GM19438 (cell line): Measurements from ENCODE around the gene VPS29.

ENCODE experiments used
- ATAC-seq: cut with Tn5 transposase; IDR thresholded peaks from one replicate; pipeline ENCODE4 v1.9.1; 2021; ENCODE audit warnings: low read depth; ENCODE audit not compliant: unreplicated experiment

Gene VPS29

DNA sequence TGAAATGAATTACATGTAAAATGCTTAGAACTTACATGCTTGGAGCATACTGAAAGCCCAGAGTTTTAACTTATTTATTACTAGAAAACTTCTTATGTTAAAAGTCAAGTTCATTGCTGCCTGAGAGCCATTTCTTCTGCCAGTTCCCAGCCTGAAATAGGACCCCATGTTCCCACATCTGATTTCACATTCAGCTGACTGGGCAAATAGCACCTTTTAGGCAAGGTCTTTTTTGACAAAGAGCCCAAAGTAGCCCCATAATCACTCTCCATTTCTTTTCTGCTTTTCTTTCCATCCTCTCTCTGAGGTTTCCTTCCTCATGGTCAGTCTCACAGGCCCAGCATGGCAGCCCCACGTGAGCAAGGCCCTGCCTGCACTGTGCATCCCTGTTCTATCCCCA, 50.6 kb downstream of the VPS29 start:
- no peak for ATAC-seq

DNA sequence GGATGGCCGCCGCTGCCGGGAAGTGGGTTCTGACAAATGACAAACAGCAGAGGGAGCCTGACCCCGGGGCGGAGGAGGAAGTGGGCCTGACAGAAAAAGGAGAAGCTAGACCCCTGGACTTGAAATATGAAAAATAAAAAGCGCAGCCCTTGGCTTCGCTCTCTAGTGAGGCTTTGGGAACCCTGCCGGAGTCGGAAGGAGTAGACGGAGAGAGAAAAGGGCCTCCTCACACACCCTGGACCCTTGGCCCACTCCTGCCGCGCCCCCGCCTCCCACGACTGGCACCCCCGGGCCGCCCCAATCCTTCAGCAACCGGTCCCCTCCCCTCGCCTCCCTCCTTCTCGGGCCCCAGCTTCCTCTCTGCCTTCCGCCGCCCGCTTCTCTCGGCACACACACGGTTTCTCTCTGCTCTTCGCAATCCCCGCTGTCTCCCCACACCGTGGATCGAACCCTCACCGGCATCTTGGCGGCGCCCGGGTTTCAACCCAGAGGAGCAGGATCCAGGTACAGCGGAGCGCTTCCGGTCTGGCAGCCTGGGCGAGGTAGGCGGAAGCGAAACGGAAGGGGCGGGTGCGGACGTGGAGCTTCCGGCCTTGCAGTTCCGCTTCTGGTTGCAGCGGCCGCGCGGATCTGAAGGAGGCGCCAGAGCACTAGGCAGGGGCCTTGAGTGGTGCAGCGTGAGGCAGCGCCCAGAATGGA, 52.0 kb downstream of the VPS29 start, which contains the start of gene ARPC3:
TSS of gene ARPC3 (minus strand) at position 539 of the 699 bp plus-strand sequence. CDS start at position 462, 77 bp downstream.
- peak; percentile 79 for ATAC-seq

DNA sequence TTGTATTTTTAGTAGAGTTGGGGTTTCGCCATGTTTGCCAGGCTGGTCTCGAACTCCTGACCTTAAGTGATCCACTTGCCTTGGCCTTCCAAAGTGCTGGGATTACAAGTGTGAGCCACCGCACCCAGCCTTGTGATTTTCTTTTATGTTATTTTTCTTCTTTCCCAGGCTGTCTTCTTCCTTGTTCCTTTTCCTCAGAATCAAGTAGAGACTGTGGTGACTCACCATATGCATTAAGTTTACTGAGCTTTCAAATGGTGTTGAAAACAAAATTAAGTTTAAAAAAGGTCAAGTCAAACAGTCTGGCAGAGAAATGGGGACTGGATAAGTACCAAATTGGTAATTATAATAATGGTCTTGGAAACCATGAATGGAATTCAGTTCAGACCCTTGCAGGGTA, 57.5 kb downstream of the VPS29 start:
- no peak for ATAC-seq
